SK-N-SH (cell line): ENCODE data around the gene SLFN14. TPM values are rescaled to one million over a fixed set of nuclear protein-coding genes. Genes with fewer than 3 reads are reported as not detected.

Experiments
- CTCF ChIA-PET: fragments of 300-600, 350-600 bp; formaldehyde crosslinking; extraction: SDS; loops from one replicate; lab custom pipeline; 2021; lab: Yijun Ruan, JAX
- POLR2A ChIA-PET: fragments of 350-600 bp; sonication (Branson Sonifier 250); formaldehyde crosslinking; extraction: SDS; loops from one replicate; lab custom pipeline; 2020; ENCODE audit warnings: antibody characterized with exemption, inconsistent platforms; lab: Yijun Ruan, JAX
- DNase-seq: peaks from one replicate; pipeline ENCODE4 v3.0.0; 2012
- H2AFZ ChIP-seq: fragments of 200-600 bp; sonication (generic); 2 replicates; pipeline ENCODE4 v1.8.1; 2016; ENCODE audit warnings: antibody characterized with exemption, mild to moderate bottlenecking, low read depth
- H3F3A ChIP-seq: fragments of 200-600 bp; sonication (generic); replicated peaks from 2 replicates; pipeline ENCODE3; 2016; ENCODE audit warnings: antibody characterized with exemption, mild to moderate bottlenecking; ENCODE audit not compliant: insufficient read depth
- H3K27ac ChIP-seq, 2 experiments: fragments of 200-500 bp in 1 of 2; fragments of 200-600 bp in 1 of 2; sonication (Bioruptor generic) in 1 of 2; sonication (generic), shearing (Covaris generic) in 1 of 2; 2 replicates each; pipeline versions ENCODE4 v1.5.1 to v1.6.1; 2014 to 2016; ENCODE audit warnings: low read depth in 2 of 2, inconsistent platforms in 1 of 2, low read length in 1 of 2, mild to moderate bottlenecking in 1 of 2, mixed read lengths in 1 of 2
- H3K27me3 ChIP-seq: fragments of 200-600 bp; sonication (generic), shearing (Covaris generic); 2 replicates; pipeline ENCODE4 v1.6.1; 2016; ENCODE audit warnings: mixed run types; ENCODE audit not compliant: insufficient read depth
- H3K36me3 ChIP-seq, 2 experiments: fragments of 200-500 bp in 1 of 2; fragments of 200-600 bp in 1 of 2; sonication (Bioruptor generic) in 1 of 2; sonication (generic) in 1 of 2; replicated peaks in 1 of 2; 2 replicates each; pipeline versions ENCODE3 to v1.5.1; 2014 to 2016; ENCODE audit warnings: low read length in 1 of 2, mild to moderate bottlenecking in 1 of 2; ENCODE audit not compliant: insufficient read depth in 2 of 2, control insufficient read depth in 1 of 2
- H3K4me1 ChIP-seq, 2 experiments: fragments of 200-500 bp in 1 of 2; fragments of 200-600 bp in 1 of 2; sonication (Bioruptor generic) in 1 of 2; sonication (generic), shearing (Covaris generic) in 1 of 2; 2 replicates each; pipeline versions ENCODE4 v1.5.1 to v1.6.1; 2014 to 2016; ENCODE audit warnings: low read depth in 1 of 2, low read length in 1 of 2, mixed run types in 1 of 2; ENCODE audit not compliant: insufficient read depth in 2 of 2, control insufficient read depth in 1 of 2
- H3K4me2 ChIP-seq: fragments of 200-600 bp; sonication (generic), shearing (Covaris generic); 2 replicates; pipeline ENCODE4 v1.6.1; 2017; ENCODE audit warnings: mixed run types
- H3K4me3 ChIP-seq, 2 experiments: fragments of 200-500 bp in 1 of 2; fragments of 200-600 bp in 1 of 2; sonication (Bioruptor generic) in 1 of 2; sonication (generic), shearing (Covaris generic) in 1 of 2; 2 replicates each; pipeline versions ENCODE4 v1.5.1 to v1.8.1; 2014 to 2016; ENCODE audit warnings: low read depth in 2 of 2, inconsistent platforms in 1 of 2, low read length in 1 of 2, mild to moderate bottlenecking in 1 of 2, mixed read lengths in 1 of 2, moderate library complexity in 1 of 2
- H3K79me2 ChIP-seq: fragments of 200-600 bp; sonication (generic); 2 replicates; pipeline ENCODE4 v1.8.1; 2017; ENCODE audit warnings: mild to moderate bottlenecking; ENCODE audit not compliant: insufficient read depth
- H3K9ac ChIP-seq: fragments of 200-600 bp; sonication (generic); 2 replicates; pipeline ENCODE4 v1.6.1; 2017; ENCODE audit warnings: mixed run types
- H3K9me2 ChIP-seq: fragments of 200-600 bp; sonication (generic); 2 replicates; pipeline ENCODE4 v1.6.1; 2017; ENCODE audit warnings: mixed run types
- H3K9me3 ChIP-seq: fragments of 200-600 bp; sonication (generic); 2 replicates; pipeline ENCODE4 v1.6.1; 2017; ENCODE audit warnings: mixed run types, mild to moderate bottlenecking, moderate library complexity
- H4K20me1 ChIP-seq: fragments of 200-600 bp; sonication (generic); 2 replicates; pipeline ENCODE4 v1.6.1; 2017; ENCODE audit warnings: mild to moderate bottlenecking, mixed run types; ENCODE audit not compliant: insufficient read depth
- CHD2 ChIP-seq: fragments of 150-350 bp; IDR thresholded peaks from 2 replicates; pipeline ENCODE4 v1.6.1; 2018; ENCODE audit warnings: low read length; ENCODE audit not compliant: partially characterized antibody
- ELF1 ChIP-seq: IDR thresholded peaks from 2 replicates; pipeline ENCODE4 v1.4.0; 2012
- EP300 ChIP-seq, 2 experiments: IDR thresholded peaks; 2 replicates each; pipeline versions ENCODE4 v1.4.0 to v1.6.1; 2012; ENCODE audit warnings: borderline replicate concordance in 1 of 2, low read depth in 1 of 2, low read length in 1 of 2
- EZH2phosphoT487 ChIP-seq: fragments of 200-600 bp; sonication (generic); IDR thresholded peaks from 2 replicates; pipeline ENCODE4 v1.6.1; 2017; ENCODE audit warnings: low read depth, mixed run types, mild to moderate bottlenecking, antibody characterized with exemption, moderate library complexity, borderline replicate concordance
- FOXJ3 ChIP-seq: sonication (generic); formaldehyde crosslinking; IDR thresholded peaks from 2 replicates; pipeline ENCODE4 v1.5.1; 2020; ENCODE audit warnings: mild to moderate bottlenecking, missing genetic modification reagents
- GABPA ChIP-seq: IDR thresholded peaks from 2 replicates; pipeline ENCODE4 v1.4.0; 2012; ENCODE audit warnings: low read depth, mild to moderate bottlenecking
- GATA2 ChIP-seq: sonication (generic); formaldehyde crosslinking; IDR thresholded peaks from 2 replicates; pipeline ENCODE4 v1.5.0; 2020; ENCODE audit warnings: mild to moderate bottlenecking, missing genetic modification reagents
- MAX ChIP-seq: IDR thresholded peaks from 2 replicates; pipeline ENCODE4 v1.4.0; 2012; ENCODE audit warnings: low read depth
- MEF2A ChIP-seq: IDR thresholded peaks from 2 replicates; pipeline ENCODE4 v1.4.0; 2012; ENCODE audit warnings: low read depth, borderline replicate concordance
- MXI1 ChIP-seq: IDR thresholded peaks from 2 replicates; pipeline ENCODE4 v1.6.1; 2012; ENCODE audit warnings: mild to moderate bottlenecking, low read depth, low read length, improper control_type of control experiment
- NRF1 ChIP-seq: IDR thresholded peaks from 2 replicates; pipeline ENCODE4 v1.6.1; 2012; ENCODE audit warnings: low read depth, mild to moderate bottlenecking, low read length
- POLR2AphosphoS5 ChIP-seq: IDR thresholded peaks from 2 replicates; pipeline ENCODE4 v1.6.1; 2012; ENCODE audit warnings: low read depth, low read length
- REST ChIP-seq: IDR thresholded peaks from 2 replicates; pipeline ENCODE4 v1.6.1; 2012; ENCODE audit warnings: mild to moderate bottlenecking, low read depth, low read length, moderate library complexity
- RFX5 ChIP-seq: IDR thresholded peaks from 2 replicates; pipeline ENCODE4 v1.6.1; 2012; ENCODE audit warnings: mild to moderate bottlenecking, improper control_type of control experiment, low read length
- RXRA ChIP-seq: IDR thresholded peaks from 2 replicates; pipeline ENCODE4 v1.4.0; 2012; ENCODE audit warnings: low read depth, mild to moderate bottlenecking, borderline replicate concordance
- SMC3 ChIP-seq: IDR thresholded peaks from 2 replicates; pipeline ENCODE4 v1.6.1; 2012; ENCODE audit warnings: low read depth, low read length, improper control_type of control experiment
- TAF1 ChIP-seq: IDR thresholded peaks from 2 replicates; pipeline ENCODE4 v1.6.1; 2012; ENCODE audit warnings: low read depth, mild to moderate bottlenecking, low read length, moderate library complexity, borderline replicate concordance
- TEAD4 ChIP-seq: IDR thresholded peaks from 2 replicates; pipeline ENCODE4 v1.4.0; 2012; ENCODE audit warnings: mild to moderate bottlenecking, borderline replicate concordance; ENCODE audit not compliant: insufficient read depth
- YY1 ChIP-seq: IDR thresholded peaks from 2 replicates; pipeline ENCODE4 v1.4.0; 2012; ENCODE audit warnings: low read depth, mild to moderate bottlenecking
- WGBS: methylation state at CpG from one replicate; pipeline ENCODE4 v1.1.6; 2017; ENCODE audit warnings: low lambda C conversion rate; 5-methylcytosine and 5-hydroxymethylcytosine counted together
- polyA plus RNA-seq, 3 experiments: library from polyadenylated mRNA; depleted of rRNA; stranded (reverse); fragments of >200 nt; gene quantifications; 2 replicates each; pipeline ENCODE4 v1.2.3, GENCODE V29; 2012
- TF ChIP-seq, protein P1 (sequence below): IDR thresholded peaks from 2 replicates; pipeline ENCODE4 v1.4.0; 2012; ENCODE audit warnings: low read depth, borderline replicate concordance
- TF ChIP-seq, protein P2 (sequence below): IDR thresholded peaks from 2 replicates; pipeline ENCODE4 v1.4.0; 2012; ENCODE audit warnings: low read depth, borderline replicate concordance

The SLFN14 gene
- polyA plus RNA-seq, 1 of the 3 experiments (the other 2 are of a cell fraction) = not detected

- no peaks in the 10 kb centered on the region for H3K79me2 ChIP-seq
- H3K36me3 ChIP-seq = no peaks in the 10 kb centered on the region
- no peak for TF ChIP-seq FOXJ3
- TF ChIP-seq SMC3 = no peak
- no peak for TF ChIP-seq EZH2phosphoT487
- no peak for TF ChIP-seq CHD2
- no peak for TF ChIP-seq EP300 (IDR thresholded peaks at IDR 0.05; ENCODE audit: borderline replicate concordance in 1 of 2, low read depth in 1 of 2, low read length in 1 of 2)
- TF ChIP-seq MAX = no peak
- TF ChIP-seq GATA2 (CRISPR knock-in tag) = no peak
- no peak for TF ChIP-seq YY1
- H3F3A ChIP-seq = no peaks in the 10 kb centered on the region
- no peak overlapping the region for H3K4me3 ChIP-seq
- ChIA-PET POLR2A (no interaction called here), CTCF (interaction anchor here (1.0 kb wide), 1 partner anchor 9 kb away, joined by 3 read pairs; no protein-coding TSS in a partner anchor)
- no peaks in the 10 kb centered on the region for H3K9me3 ChIP-seq
- WGBS = 13% methylated on average over 1 of the region's 1 CpG
- H2AFZ ChIP-seq = no peak overlapping the region
- no peak overlapping the region for H3K9ac ChIP-seq
- H3K9me2 ChIP-seq = no peaks in the 10 kb centered on the region
- no peak for DNase-seq
- no peaks in the 10 kb centered on the region for H4K20me1 ChIP-seq
- H3K27ac ChIP-seq = no peak overlapping the region
- no peaks in the 10 kb centered on the region for H3K4me1 ChIP-seq
- no peak overlapping the region for H3K4me2 ChIP-seq
- peaks cover 35% of the 10 kb centered on the region for H3K27me3 ChIP-seq
These were observed 29.5 kb downstream of the SLFN14 start for GRCh38 chr17:35531160-35531559.

- Histone ChIP-seq H3K27ac (no peak overlapping the region), H3K4me2 (no peak overlapping the region), H4K20me1 (no peaks in the 10 kb centered on the region), H3K4me1 (no peaks in the 10 kb centered on the region), H3K9me2 (no peaks in the 10 kb centered on the region), H3F3A (no peaks in the 10 kb centered on the region), H3K4me3 (no peak overlapping the region), H3K27me3 (peaks cover 25% of the 10 kb centered on the region), H3K36me3 (no peaks in the 10 kb centered on the region), H3K9me3 (no peaks in the 10 kb centered on the region), H3K79me2 (no peaks in the 10 kb centered on the region), H2AFZ (no peak overlapping the region), H3K9ac (no peak overlapping the region)
- POLR2A ChIA-PET = no interaction called here
- WGBS = 44% methylated on average over 8 of the region's 8 CpGs
- CTCF ChIA-PET = interaction anchor here (1.8 kb wide), 1 partner anchor 10 kb away, joined by 7 read pairs; no protein-coding TSS in a partner anchor
- DNase-seq = no peak
- no peak for TF ChIP-seq NRF1
- no peak for TF ChIP-seq POLR2AphosphoS5
- TF ChIP-seq RXRA = no peak
- TF ChIP-seq CHD2 = no peak
- TF ChIP-seq MXI1 = no peak
- no peak for TF ChIP-seq ELF1
- TF ChIP-seq TEAD4 = no peak
- TF ChIP-seq REST = no peak
- TF ChIP-seq EP300 (IDR thresholded peaks at IDR 0.05; ENCODE audit: borderline replicate concordance in 1 of 2, low read depth in 1 of 2, low read length in 1 of 2) = no peak
- TF ChIP-seq TAF1 = no peak
- TF ChIP-seq GABPA = no peak
- TF ChIP-seq RFX5 = no peak
- no peak for TF ChIP-seq EZH2phosphoT487
- TF ChIP-seq, protein P1, sequence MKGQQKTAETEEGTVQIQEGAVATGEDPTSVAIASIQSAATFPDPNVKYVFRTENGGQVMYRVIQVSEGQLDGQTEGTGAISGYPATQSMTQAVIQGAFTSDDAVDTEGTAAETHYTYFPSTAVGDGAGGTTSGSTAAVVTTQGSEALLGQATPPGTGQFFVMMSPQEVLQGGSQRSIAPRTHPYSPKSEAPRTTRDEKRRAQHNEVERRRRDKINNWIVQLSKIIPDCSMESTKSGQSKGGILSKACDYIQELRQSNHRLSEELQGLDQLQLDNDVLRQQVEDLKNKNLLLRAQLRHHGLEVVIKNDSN = no peak
- TF ChIP-seq SMC3 = no peak
- TF ChIP-seq MEF2A = no peak
- TF ChIP-seq, protein P2, sequence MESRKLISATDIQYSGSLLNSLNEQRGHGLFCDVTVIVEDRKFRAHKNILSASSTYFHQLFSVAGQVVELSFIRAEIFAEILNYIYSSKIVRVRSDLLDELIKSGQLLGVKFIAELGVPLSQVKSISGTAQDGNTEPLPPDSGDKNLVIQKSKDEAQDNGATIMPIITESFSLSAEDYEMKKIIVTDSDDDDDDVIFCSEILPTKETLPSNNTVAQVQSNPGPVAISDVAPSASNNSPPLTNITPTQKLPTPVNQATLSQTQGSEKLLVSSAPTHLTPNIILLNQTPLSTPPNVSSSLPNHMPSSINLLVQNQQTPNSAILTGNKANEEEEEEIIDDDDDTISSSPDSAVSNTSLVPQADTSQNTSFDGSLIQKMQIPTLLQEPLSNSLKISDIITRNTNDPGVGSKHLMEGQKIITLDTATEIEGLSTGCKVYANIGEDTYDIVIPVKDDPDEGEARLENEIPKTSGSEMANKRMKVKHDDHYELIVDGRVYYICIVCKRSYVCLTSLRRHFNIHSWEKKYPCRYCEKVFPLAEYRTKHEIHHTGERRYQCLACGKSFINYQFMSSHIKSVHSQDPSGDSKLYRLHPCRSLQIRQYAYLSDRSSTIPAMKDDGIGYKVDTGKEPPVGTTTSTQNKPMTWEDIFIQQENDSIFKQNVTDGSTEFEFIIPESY = no peak
These were observed 30.8 kb downstream of the SLFN14 start for GRCh38 chr17:35529866-35530265.
